DMS 273 (cell line): ENCODE measurements around the gene SLC43A2.
"Not testable (repeated sequence)": the region's sequence is repeated elsewhere in the genome, so short reads cannot be mapped to it uniquely, and the experiment has no call there.

Source experiments
- DNase-seq: peaks from one replicate; lab custom pipeline; 2025; ENCODE audit not compliant: unreplicated experiment; lab: John Stamatoyannopoulos, UW

The SLC43A2 gene

GRCh38 chr17:1590029-1590746 lies 38.4 kb downstream of the SLC43A2 start:
- no peak for DNase-seq

GRCh38 chr17:1588821-1589585 lies 39.6 kb downstream of the SLC43A2 start:
- no peak for DNase-seq

DNA sequence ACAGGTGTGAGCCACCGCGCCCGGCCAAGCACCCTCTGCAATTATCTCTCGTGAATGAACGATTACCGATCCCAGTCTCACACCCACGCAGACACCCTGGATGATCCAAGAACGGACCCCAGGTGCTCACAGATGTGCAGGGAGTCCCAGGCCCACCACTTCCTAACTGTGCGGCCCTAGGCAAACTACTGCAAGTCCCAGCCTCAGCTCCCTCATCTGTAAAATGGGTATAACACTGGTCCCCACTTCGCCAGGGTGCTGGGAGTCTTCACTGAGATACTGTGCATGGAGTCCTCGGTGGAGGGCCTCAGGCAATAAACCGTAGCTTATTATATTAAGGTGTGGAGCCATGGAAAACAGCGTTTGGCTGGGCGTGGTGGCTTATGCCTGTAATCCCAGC lies 44.5 kb downstream of the SLC43A2 start:
- no peak for DNase-seq

DNA sequence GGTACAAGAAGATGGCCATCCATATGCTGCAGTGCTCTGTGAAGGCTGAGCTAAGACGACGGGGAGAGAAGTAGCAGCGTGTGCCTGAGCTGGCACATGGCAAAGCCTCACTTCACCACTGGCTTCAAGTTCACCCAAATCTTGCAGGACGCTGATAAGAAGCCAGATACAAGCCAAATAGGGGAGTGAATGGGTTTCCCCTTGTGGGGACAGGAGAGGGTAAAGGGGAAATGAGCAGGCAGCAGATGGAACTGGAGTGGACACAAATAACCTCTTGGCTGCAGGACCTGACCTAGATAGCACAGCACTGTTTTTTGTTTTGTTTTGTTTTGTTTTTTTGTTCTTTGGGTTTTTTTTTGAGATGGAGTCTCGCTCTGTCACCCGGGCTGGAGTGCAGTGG lies 45.1 kb downstream of the SLC43A2 start:
- DNase-seq: no peak

DNA sequence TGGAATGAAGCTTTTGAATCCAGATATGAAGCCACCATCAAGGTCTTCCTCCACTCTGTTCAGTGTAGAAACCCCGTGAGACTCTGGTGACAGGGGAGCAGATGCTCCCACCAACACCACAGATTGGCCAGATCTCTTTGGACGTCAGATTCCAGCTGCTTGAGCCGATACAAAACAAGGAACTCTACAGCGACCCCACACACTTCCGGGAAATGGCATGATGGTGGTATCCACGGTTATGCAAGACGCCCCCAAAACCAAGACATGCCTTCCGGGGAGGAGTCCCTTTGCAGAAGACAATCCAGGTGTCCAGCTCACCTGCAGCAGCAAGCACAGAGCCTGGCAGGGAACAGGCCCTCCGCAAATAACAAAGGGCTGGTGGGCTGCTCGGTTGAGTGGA lies 46.3 kb downstream of the SLC43A2 start:
- DNase-seq: no peak

GRCh38 chr17:1580979-1581676 lies 47.5 kb downstream of the SLC43A2 start:
- DNase-seq: no peak

- no peak for DNase-seq
Measured at GRCh38 chr17:1578029-1578428, 50.6 kb downstream of the SLC43A2 start.

DNA sequence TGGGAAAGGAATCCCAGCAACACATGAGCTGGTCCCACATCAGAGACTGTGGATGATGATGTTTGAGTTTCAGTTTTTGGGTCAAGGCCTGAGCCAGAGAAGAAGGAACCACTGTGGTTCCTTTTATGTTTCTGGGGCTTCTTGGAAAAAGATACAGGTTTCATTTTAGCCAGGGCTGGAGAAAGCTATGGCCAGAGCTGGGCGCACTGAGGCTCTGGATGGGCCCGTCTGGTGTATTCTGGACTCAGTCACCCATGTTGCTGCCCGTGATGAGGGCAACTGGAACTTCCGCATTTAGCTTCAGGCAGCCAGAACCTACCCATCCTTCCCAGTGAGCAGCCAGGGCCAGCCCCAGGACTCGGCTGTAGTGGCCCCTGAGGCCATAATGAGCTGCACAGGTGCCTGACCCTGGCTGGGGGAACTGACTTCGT lies 51.0 kb downstream of the SLC43A2 start:
- DNase-seq: no peak

DNA sequence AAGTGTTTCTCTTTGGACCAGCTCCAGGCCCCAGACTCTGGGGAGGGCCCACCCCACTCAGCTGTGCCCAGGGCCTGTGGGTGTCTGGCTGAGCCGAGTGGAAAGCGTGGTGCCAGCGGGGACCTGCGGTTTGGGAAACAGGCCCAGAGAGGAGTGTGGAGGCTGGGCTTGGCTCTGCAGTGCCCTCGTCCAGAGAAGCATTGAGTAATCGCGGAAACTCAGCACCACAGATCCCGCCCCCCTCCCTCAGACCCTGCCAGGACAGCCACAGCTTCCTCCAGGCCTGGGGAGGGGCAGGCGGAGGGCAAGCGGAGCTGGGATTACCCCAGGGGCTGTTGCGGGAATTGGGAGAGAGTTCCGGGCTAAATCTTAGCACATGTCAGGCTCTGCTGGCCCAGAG lies 51.5 kb downstream of the SLC43A2 start:
- peak; percentile 28 for DNase-seq

DNA sequence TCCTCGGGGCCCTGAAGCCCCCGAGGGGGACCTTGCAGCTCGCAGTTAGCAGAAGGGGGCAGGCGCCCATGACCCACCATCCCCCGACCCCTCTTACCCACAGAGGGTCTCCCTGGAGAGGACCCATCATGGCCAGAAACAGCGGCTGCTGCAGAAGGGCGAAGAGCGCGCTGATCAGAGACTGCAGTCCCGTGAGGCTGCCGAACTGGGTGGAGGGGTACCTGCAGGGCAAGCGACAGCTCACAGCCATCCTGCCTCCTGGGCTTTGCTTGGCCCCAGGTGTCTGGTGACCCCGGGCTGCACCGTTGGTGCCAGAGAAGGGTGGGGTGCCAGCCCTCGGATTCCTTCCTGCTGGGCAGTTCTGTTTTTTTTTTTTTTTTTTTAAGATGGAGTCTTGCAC lies 52.1 kb downstream of the SLC43A2 start:
- no peak for DNase-seq

DNA sequence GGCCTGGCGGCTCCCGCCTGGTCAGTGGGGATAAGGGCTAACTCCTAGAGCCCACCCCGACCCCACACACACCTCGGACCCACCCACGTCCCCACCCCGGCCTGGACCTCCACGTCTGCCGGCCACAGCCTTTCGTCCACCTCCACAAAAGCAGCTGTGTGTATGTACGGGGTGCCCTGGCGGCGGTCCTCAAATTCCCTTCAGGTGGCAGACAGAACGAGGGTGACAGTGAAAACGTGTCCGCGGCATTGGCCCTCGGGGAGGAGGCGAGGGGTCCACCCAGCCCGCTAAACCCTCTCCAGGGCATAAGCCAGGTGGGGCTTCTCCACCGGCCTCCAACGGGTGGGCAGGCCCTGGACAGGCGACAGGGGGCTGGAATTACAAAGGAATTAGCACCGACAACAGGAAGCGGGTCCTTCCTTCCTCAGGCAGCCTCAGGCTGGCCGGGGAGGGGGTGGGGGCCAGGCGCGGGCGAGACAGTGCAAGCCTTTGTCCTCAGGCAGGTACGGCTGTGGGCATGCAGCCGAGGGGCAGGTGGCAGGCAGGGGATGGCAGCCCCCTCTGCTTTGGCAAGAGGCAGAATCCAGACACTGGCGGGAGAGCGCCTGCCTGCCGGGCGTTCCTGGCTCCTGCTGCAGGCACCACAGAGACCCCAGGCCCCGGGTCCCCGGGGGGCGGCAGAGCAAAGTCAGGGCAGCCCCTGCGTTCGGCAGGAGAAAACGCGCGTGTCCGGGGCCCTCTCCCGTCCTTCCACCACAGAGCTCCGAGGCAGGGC lies 53.8 kb downstream of the SLC43A2 start:
- no peak for DNase-seq

GRCh38 chr17:1573932-1574696 lies 54.5 kb downstream of the SLC43A2 start:
- DNase-seq: peak; percentile 84

- DNase-seq: not testable (repeated sequence)
Measured at GRCh38 chr17:1572646-1573045, 56.0 kb downstream of the SLC43A2 start.

- DNase-seq: no peak
Measured at GRCh38 chr17:1571341-1571704, 57.3 kb downstream of the SLC43A2 start.

DNA sequence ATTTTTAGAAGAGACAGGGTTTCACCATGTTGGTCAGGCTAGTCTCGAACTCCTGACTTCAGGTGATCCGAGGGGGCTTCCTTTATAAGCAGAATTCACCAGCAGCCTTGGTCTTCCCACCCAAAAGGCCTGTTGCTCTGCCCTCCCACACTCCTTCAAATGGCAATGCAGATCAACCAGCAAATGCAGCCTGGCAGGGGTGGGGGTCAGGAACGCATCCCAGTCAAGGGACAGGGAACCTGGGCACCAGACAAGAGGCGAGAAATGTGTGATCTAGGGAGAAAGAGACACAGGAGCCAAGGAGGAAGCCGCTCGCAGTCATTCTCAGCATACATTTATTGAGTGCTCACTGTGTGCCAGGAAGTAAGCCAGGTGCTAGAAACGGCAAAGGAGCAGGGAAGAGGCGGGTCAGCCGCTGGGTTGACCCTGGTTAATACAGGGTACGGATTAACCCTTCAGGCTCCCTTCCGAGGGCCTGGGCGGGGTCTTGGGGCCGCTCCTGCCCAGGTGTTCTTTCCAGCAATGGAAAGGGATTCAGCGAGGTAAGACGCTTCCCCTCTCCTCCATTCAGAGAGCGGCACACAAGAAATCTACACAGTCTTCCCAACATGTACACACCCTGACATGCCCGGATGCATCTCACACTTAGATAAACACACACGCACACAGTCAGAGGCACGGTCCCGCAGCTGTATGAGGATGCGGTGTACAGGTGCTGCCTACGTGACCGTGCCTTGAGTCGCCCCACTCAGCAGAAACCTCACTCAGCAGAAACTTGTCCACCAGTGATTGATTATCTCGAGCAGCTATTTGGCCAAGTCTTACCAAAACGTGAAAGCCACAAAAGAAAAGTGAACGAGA lies 59.5 kb downstream of the SLC43A2 start:
- DNase-seq: no peak

GRCh38 chr17:1566505-1567199 lies 62.0 kb downstream of the SLC43A2 start:
- no peak for DNase-seq

DNA sequence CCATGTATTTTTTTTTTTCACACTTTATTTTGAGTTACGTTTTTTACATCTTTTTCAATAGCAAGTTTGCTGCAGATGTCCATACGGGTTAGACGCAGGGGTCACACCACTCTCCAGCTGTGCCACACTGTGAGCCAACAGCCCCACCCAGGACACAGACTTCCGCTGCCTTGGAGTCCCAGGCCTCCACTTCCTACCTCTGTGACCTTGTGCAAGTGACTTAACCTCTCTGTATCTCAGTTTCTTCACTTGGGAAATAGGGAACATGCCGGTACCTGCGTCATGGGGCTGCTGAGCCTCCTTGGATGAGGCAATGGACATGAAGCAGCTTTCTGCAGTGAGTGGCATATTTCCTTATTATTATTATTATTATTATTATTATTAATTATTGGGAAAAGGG lies 62.8 kb downstream of the SLC43A2 start:
- no peak for DNase-seq

DNA sequence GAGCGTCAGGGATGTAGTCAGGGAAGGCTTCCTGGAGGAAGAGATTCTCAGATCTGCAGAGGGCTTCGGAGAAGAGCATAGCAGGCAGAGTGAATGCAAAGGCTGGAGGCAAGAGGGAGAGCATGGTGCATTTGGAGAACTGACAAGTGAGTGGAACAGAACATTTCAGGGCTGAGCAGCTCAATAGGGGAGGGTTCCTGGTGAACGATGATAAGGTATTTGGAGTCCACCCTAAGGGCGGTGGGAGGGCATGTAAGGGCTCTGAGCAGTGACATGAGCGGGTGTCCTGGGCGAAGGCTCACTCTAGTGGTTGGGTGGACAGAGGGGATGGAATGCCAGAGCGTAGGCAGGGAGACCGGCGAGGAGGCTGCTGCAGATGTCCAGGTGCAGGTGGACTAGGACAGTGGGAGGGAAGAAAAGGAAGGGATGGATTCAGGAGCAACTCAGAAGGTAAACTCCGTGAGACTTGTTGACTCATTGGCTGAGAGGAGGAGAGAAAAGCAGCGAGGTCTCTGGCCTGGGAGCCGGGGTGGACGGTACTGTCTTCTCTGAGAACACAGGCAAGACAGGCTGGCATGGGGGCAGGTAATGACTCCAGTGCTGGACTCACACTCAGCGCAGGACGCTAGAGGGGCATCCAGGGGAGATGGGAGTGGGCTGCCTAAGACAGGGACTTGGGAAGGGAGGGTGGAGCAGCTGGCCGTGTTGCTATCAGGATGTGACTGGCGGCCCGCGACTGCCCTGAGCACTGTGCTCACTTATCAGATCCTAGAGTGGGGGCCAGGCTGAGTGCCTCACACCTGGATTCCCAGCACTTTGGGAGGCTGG lies 64.6 kb downstream of the SLC43A2 start:
- peak; percentile 33 for DNase-seq
